CD4-positive, alpha-beta T cell treated with Interleukin-1 beta for 1 hour (primary cell): Measurements from ENCODE around the gene RPS18.
"Not testable (repeated sequence)": the region's sequence is repeated elsewhere in the genome, so short reads cannot be mapped to it uniquely, and the experiment has no call there.

Experiments used
- DNase-seq, 2 donors: peaks; one replicate each; pipeline ENCODE4 v3.0.0-alpha.2; 2020 to 2022

Gene RPS18

DNA sequence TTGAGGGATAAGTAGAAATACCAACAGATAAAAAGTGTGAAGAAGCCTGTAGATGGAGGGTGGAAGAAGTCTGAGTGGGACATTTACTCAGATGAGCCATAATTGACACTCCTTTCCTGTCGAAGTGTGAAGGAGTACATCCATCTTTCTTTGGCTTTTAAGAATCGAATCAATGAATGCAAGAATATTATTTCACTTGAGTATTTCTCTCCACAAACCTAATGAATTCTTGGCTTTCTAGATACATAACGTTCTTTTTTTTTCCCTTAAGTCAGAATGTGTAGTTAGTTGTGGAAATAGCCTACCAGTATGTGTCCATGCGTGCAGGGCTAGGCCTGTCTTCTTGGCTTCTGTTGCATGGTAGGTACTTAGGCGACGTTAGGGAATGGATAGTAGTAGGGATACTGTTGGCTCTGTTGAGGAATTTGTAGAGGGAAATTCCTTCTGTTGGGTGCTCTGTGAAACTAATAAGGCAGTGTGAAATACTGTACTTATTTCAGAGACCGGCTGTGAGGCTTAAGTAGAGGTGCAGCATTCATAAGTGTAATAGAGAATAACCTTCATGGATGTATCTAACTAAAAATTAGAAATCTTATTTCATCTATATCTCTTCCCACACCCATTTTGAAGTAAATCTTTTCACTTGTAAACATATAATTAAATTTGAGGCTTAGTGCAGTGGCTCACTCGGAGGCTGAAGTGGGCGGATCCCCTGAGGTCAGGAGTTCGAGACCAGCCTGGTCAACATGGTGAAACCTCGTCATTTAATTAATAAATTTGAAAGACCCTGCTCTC is 1.5 kb downstream of the RPS18 start:
- DNase-seq, result no peak

DNA sequence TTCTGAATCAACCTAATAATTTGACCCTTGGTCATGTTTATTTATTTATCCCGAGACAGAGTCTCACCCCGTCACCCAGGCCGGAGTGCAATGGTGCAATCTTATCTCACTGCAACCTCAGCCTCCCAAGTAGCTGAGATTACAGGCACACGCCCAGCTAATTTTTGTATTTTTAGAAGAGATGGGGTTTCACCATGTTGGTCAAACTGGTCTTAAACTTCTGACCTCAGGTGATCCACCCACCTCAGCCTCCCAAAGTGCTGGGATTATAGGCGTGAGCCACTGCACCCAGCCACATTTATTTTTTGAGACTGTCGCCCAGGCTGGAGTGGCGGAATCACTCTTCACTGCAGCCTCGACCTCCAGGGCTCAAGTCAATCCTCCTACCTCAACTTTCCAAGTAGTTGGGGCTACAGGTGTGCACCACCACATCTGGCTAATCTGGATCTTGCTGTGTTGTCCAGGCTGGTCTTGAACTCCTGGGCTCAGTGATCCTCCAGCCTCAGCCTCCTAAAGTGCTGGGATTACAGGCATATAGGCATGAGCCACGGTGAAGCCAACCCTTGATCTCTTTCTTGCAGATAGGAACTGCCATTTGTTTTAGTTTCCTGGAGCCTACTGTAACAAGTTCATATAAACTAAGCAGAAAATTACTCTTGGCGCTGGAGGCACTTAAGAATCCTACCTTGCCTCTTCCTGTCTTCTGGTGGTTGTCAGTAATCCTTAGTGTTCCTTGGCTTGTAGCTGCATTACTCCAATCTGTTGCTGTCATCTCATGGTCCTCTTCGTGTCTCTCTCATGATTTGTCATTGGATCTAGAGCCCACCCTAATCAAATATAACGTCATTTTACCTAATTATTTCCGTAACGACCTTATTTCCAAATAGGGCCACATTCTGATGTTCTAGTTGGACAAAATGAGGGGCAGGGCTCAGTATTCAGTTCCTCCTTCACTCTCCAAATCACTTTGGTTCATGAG is 2.3 kb downstream of the RPS18 start:
- DNase-seq, result no peak

DNA sequence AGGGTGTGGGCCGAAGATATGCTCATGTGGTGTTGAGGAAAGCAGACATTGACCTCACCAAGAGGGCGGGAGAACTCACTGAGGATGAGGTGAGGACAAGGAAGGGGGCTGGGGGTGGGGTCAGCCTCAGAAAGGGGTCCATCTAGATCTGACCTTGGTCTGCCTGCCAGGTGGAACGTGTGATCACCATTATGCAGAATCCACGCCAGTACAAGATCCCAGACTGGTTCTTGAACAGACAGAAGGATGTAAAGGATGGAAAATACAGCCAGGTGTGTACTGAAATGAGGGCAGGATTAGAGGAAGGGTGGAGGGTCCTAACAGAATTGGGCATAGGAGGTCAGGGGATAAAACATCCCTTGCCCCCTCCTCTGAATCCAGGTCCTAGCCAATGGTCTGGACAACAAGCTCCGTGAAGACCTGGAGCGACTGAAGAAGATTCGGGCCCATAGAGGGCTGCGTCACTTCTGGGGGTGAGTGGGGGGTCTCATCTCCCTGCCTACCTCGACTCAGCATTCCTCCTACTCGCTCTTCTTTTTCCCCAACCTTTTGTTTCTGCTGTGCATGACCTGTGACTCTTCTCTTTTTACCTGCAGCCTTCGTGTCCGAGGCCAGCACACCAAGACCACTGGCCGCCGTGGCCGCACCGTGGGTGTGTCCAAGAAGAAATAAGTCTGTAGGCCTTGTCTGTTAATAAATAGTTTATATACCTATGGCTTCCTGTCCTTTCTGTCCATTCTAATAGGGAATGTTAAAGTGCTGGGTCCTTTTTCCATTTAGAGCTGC is 4.1 kb downstream of the RPS18 start:
- DNase-seq, result not testable (repeated sequence)

DNA sequence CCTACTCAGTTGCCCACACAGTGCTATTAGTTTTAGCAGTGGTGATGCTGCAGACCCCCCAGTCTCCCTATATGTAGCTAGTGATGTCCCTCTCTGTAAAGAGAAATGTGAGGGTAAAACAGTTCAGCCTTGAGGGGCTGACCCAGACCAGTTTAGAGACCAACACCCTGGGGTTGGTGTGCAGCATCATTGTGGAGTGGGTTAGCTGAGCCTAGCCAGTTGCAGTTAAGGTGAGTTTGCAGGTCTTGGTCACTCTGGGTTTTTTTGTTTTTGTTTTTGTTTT is 4.6 kb downstream of the RPS18 start:
- DNase-seq, result no peak

DNA sequence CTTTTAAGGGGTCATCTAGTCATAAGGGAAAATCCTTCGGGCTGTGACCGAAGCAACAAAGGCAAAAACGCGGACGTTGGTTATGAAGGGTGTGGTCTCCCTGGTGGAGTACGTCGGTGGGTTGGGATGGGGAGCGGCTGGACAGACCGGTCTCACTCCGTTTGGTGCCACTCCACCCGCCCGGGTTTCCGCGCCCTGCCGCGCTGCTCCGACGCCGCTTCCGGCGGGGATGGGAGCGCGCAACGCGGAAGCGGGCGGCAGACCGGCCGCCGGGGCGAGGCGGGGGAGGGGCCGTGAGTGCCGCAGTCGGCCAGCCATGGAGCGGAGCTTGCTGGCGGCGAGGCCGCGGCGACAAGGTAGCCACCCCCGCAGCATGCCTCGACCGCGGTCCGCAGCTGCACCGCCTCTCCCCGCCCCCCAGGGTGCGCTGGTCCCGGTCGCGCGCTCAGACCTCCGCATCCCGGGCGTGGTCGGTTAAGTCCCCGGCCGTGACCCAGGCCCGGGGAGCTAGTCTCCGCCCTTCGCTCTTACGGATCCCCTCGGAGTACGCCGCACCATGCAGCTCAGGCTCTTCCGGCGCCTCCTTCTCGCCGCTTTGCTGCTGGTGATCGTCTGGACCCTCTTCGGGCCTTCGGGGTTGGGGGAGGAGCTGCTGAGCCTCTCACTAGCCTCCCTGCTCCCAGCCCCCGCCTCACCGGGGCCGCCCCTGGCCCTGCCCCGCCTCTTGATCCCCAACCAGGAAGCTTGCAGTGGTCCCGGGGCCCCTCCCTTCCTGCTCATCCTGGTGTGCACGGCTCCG is 5.2 kb downstream of the RPS18 start, which contains the start of gene B3GALT4:
Gene B3GALT4, plus strand, starts transcription at position 260 of the 799 bp plus-strand sequence. Its CDS starts 297 bp downstream, at position 557.
- peak; percentile 77 to 81 for DNase-seq

DNA sequence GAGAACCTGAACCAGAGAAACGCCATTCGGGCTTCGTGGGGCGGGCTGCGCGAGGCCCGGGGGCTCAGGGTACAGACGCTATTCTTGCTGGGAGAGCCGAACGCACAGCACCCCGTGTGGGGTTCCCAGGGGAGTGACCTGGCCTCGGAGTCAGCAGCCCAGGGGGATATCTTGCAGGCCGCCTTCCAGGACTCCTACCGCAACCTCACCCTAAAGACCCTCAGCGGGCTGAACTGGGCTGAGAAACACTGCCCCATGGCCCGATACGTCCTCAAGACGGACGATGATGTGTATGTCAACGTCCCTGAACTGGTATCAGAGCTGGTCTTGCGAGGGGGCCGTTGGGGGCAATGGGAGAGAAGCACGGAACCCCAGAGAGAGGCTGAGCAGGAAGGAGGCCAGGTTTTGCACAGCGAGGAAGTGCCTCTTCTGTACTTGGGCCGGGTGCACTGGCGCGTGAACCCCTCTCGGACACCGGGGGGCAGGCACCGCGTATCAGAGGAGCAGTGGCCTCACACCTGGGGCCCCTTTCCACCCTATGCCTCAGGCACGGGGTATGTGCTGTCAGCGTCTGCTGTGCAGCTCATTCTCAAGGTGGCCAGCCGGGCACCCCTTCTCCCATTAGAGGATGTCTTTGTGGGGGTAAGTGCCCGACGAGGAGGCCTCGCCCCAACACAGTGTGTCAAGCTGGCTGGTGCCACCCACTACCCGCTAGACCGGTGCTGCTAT is 6.0 kb downstream of the RPS18 start:
- peak; percentile 40 for DNase-seq

DNA sequence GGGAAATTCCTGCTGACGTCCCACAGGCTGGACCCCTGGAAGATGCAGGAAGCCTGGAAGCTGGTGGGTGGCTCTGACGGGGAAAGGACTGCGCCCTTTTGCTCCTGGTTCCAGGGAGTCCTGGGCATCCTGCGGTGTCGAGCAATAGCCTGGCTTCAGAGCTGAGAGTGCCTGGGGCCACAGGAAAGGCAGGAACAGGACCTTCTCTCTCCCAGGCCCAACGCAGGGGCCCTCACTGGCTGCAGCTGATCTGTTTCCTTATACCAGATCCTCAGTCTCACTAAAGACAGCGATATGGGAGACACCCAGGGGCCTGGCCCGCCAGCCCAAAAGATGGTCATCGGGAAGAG is 6.5 kb downstream of the RPS18 start:
- DNase-seq, result no peak

DNA sequence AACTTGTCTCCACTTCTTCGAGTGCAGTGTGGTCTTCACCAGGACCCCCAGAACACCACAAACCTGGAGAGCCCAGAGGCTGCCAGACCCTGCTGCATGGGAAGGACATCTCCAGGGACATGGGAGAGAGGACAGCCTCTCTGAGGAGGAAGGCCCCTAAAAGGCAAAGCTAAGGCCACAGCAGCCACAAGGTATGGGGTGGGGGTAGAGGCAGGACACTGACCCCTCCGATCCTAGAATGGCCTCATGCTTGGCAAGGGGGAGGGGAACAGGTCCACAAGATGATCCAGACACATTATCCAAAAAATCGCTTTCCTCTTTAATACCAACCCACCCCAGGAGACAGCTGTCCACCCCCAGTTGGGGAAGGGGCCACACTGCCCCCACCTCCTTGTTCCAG is 6.9 kb downstream of the RPS18 start:
- no peak for DNase-seq

DNA sequence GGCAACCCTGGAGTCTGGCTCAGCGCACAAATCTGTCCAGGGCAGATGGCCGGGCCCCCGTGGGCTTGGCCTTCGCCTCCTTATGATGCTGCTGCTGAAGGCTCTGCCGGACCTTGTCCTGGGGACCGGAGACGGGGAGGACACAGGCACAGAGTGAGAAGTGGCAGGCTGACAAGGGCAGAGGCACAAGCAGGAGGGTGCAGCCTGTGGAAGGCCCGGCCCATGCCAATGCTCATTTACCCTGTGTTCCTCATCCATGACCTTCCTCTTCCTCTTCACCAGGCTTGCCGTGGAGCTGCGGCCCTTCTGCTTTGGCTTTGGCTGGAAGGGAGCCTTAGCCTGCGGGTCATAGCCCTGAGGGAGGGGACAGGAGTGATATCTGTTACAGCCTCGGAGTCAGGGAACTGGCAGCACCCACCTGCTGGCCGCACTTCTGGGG is 7.4 kb downstream of the RPS18 start:
- no peak for DNase-seq

DNA sequence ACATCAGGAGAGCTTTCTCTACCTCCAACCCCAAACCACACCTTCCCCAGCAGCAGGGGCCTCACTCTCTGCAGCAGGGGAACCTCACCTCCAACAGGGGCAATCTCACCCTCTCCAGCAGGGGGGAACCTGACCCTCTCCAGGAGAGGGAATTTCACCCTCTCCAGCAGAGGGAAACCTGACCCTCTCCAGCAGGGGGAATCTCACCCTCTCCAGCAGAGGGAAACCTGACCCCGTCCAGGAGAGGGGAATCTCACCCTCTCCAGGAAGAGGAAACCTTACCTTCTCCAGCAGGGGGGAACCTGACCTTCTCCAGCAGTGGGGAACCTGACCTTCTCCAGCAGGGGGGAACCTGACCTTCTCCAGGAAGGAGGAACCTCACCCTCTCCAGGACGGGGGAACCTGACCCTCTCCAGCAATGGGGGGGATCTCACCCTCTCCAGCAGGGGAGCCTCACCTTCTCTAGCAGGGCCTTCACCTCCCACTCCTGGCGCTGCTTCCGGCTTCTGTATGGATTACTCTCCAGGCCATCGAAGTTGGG is 8.2 kb downstream of the RPS18 start:
- peak in 1 of 2 donors; percentile 14 for DNase-seq

DNA sequence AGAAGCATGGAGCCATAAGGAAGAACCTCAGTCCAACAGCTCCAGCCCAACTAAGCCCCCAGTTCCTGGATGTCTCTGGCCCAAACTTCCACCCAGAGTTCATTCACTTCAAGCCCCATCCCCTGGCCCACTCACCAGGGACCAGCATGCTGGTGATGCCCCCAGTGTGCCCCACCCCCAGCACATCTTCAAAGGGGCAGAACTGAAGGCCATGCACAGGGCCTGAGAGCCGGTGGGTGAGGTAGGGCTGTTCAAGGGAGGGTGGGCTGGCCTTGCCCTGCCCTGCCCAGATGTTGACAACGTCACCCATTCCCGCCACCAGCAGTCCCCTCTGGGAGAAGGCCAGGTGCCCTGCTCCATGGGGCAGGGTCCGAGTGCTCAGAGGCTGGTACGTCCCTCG is 8.7 kb downstream of the RPS18 start:
- DNase-seq, result no peak

DNA sequence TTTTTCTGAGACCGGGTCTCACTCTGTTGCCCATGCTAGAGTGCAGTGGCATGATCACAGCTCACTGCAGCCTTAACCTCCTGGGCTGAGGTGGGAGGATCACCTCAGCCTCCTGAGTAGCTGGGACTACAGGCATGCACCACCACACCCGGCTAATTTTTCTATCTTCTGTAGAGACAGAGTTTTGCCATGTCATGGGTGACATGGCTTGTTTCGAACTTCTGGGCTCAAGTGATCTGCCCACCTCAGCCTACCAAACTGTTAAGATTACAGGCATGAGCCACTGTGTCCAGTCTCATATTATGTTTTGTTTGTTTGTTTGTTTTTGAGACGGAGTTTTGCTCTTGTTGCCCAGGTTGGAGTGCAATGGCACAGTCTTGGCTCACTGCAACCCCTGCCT is 13.3 kb downstream of the RPS18 start:
- not testable (repeated sequence) for DNase-seq

DNA sequence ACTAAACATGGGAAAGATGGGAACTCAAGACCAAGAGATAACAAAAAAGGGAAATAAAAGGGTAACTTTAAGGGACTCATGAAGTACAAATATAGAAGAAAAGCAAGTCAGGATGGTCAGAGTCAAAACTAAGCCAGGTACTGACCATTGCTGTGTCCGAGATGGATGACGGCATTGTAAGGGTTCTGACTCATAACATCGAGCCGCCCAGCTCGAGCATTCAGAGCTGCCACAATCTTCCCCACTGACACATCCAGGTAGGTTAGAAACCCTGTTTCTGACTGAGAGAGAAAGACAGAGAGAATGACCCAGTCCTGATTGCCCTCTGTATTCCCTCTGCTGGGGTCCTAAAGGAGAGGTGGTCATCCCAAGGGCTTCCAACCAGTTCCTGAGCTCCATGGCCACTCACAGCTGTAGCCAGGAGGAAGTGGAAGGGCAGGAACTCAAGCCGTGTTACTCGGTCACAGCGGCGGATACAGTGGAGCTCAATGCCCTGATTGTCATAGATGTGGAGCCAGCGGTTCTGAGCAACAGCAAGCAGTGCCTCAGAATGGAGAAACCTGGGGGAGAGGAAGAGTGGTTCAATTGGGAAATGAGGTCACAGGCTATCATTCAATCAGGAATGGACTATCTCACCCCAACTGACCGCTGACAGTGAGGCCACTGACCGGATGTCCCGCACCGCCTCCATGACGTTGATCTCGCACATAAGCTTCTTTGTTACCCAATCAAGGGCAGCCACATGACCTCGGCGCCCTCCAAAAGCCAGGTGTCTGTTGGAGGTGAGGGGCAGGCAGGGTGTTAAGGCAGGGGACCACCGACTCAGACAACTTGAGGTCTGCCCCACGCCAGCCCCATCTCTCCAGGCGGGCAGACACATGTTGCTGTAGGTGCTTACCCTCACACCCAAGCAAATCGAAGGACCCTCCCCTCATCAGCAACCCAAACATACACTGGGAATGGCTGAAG is 15.4 kb downstream of the RPS18 start:
- no peak for DNase-seq

DNA sequence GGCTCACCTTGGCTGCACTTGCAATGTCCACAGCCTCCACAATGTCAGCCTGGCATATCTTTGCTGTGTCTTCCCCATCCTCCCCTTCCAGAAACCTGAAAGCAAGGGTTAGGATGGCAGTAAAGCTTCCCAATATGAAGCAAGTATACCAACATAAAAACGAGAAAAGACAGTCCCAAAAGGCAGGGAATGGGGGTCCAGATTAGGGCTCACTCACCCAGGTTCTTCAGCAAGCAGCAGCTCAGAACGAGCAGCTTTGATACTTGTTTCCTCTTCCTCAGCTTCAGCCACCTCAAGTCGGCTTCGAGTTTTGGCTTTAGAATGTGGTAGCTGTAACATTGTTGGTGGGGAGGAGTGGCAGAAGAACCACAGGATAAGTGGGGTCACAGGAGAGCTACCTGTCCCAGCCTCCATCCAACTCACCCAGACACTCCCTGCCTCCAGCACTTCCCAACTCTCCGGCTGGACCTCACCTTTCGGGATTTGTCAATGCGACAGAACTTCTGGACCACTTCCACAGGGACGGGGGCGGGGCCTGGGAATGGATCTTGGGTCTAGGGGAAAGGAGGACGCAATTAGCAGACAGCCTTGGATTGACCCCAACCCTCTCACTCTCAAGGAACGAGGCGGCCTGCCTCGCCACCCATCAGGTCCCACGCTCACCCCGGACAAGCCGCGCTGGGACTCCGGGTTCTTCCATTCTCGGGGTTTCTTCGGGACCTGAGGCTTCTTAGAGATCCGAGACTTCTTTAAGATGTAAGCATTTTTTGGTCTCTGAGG is 16.5 kb downstream of the RPS18 start:
- DNase-seq, result no peak

DNA sequence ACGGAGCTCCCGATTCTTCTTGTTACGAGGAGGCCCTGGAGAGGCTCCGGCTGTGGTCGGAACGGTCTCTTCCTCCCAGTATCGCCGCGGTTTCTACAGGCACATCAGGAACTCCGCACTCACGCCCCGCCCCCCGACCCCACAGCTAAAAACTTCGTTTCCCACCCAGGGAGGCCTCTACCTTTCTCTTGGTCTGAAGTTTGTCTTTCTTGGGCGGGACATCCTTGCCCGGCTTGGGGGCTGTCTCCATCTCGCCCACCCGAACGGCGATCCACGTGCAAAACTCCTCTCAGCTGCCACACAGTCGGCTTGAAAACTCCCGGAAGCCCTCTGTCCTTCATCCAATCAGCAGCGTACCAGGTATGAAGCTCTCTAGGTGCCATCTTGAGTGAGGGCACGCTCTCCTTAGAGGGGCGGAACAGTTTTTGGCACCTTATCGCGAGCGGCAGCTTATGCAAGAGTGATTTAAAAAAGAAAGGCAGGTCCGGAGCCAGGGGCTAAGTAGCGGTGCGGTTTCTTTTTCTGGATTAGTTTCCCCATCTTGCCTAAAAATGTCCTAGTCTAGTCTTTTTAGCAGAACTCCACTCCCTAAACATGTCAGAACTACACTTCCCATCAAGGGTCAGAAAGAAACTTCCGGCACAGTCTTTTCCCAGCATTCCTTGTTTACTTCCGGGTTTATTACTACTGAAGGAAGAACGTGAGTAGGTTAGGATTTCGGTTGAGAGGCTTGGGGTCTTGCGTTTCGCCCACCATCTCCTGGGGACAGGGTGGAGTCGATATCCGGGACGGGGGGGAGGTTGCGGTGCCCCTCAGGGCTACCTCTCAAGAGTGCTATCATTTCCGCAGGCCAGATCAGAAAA is 17.3 kb downstream of the RPS18 start, which contains the start of the genes PFDN6 and WDR46:
Gene PFDN6, plus strand, starts transcription at position 681 of the 863 bp plus-strand sequence. CDS start 256 bp downstream, outside the sequence.
Gene WDR46, minus strand, starts transcription at position 319 of the 863 bp plus-strand sequence. Its CDS starts 69 bp downstream, at position 250.
- DNase-seq, result peak; percentile 84 to 87

DNA sequence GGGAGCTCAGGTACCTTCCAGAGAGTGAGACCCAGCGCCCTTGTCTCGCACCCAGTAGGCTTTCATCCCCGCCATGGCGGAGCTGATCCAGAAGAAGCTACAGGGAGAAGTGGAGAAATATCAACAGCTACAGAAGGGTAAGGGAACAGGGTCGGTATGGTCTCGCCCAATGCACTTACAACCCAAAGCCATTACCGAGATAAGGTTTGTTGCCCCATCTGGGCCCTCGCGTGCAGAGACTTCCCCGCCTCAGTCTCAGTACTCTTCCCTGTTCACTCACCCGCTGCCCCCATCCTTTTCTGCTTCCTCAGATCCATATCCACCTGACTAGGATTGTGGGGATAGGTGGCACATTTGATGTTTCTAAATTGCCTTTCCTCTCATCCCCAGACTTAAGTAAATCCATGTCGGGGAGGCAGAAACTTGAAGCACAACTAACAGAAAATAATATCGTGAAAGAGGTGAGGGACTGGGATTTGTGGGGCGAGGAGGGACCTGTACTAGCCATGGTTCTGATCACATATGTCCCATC is 18.0 kb downstream of the RPS18 start:
- no peak for DNase-seq

DNA sequence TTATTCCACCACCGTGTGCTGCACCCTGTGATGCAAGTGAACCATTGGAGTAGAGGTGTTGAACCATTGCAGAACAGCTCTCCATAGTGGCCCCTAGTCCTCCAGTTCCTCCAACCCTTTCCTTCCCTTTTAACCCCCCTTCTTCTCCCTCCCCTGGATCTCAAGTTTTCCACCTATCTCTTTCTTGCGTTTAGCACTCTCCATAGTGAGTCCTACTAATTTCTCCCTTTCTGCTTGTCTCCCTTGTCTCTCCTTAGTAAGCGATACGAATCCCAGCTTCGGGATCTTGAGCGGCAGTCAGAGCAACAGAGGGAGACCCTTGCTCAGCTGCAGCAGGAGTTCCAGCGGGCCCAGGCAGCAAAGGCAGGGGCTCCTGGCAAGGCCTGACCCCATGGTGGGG is 18.6 kb downstream of the RPS18 start:
- DNase-seq, result no peak
